Right lobe of liver (tissue), 6 donors: ENCODE measurements around the gene C1orf87. TPM values are rescaled to one million over a fixed set of nuclear protein-coding genes. Genes with fewer than 3 reads are reported as not detected.

Experiments used
- ATAC-seq, 4 donors: fragments of 200-7000 bp; cut with Tn5 transposase; one replicate each; pipeline ENCODE4 v1.9.1; 2020; ENCODE audit warnings: mild to moderate bottlenecking in 4 of 4, moderate library complexity in 4 of 4
- DNase-seq, 3 donors: peaks; one replicate each; pipeline ENCODE4 v3.0.0-alpha.2; 2020
- H3K27ac ChIP-seq, 3 donors: fragments of 200-600 bp; one replicate each; pipeline ENCODE4 v1.8.0; 2022
- H3K27me3 ChIP-seq, 2 donors: fragments of 200-600 bp; one replicate each; pipeline ENCODE4 v1.8.0; 2022
- H3K36me3 ChIP-seq, 4 donors: fragments of 200-600 bp; sonication (generic) in 1 of 4; one replicate each; pipeline versions ENCODE4 v1.5.1 to v1.8.0; 2017 to 2022; ENCODE audit warnings: control low read depth in 1 of 4
- H3K4me1 ChIP-seq, 4 donors: fragments of 200-600 bp; sonication (generic) in 1 of 4; one replicate each; pipeline versions ENCODE4 v1.5.1 to v1.8.0; 2017 to 2022; ENCODE audit warnings: control low read depth in 1 of 4
- H3K4me3 ChIP-seq, 3 donors: fragments of 200-600 bp; one replicate each; pipeline ENCODE4 v1.8.0; 2022
- H3K9me3 ChIP-seq, 4 donors: fragments of 200-600 bp; sonication (generic) in 1 of 4; one replicate each; pipeline versions ENCODE4 v1.5.1 to v1.8.0; 2017 to 2022; ENCODE audit warnings: control low read depth in 1 of 4
- CTCF ChIP-seq, 4 donors: fragments of 200-600 bp in 3 of 4; fragments of 450-650 bp in 1 of 4; IDR thresholded peaks; one replicate each; pipeline versions ENCODE4 v1.5.1 to v1.8.0; 2016 to 2022; ENCODE audit warnings: antibody characterized with exemption in 4 of 4, mild to moderate bottlenecking in 2 of 4
- POLR2A ChIP-seq: fragments of 450-650 bp; IDR thresholded peaks from one replicate; pipeline ENCODE4 v1.6.1; 2017; ENCODE audit warnings: antibody characterized with exemption, mild to moderate bottlenecking
- WGBS: methylation state at CpG from one replicate; pipeline ENCODE4 v1.1.6; 2018; ENCODE audit warnings: low coverage, low lambda C conversion rate; ENCODE audit not compliant: insufficient coverage; ENCODE audit errors: missing lambda C conversion rate; 5-methylcytosine and 5-hydroxymethylcytosine counted together
- intact Hi-C, 2 donors: fragments of 100-400 bp; cut with DNase I; formaldehyde crosslinking; loops; one replicate each; pipeline versions ENCODE4 v1.11.2 to v1.14.1; 2022
- total RNA-seq, 6 experiments: library from RNA; depleted of rRNA in 2 of 6; stranded (reverse); fragments of >200 nt in 2 of 6; fragmentation: NEBNext Ultra II Directional in 3 of 6; extraction: Animal tissue kit (Norgen Biotek cat#: 25700) in 3 of 6; gene quantifications; one replicate each; pipeline versions ENCODE4 v1.1.0 to v1.2.4, GENCODE V29; 2016 to 2023
- donor health status: DM: no; HTN: yes; CAD: no.
- donor health status: DM: no; HTN: no; CAD: no.
- donor health status: DM: no; HTN: no; CAD: no.
- donor health status: DM: no; HTN: yes; CAD: no.
- donor health status: DM: no; HTN: yes; CAD: no.

The C1orf87 gene
- total RNA-seq, 6 experiments from 2014 or later, result not detected

- no peak for DNase-seq
- H3K4me1 ChIP-seq, result no peaks in the 10 kb centered on the region
Measured at GRCh38 chr1:60044881-60045280, 28.7 kb downstream of the C1orf87 start.

GRCh38 chr1:60041783-60042182 lies 31.8 kb downstream of the C1orf87 start:
- TF ChIP-seq POLR2A (no peak), CTCF (IDR thresholded peaks at IDR 0.05) (no peak)
- Histone ChIP-seq H3K4me3 (no peak overlapping the region), H3K36me3 (no peaks in the 10 kb centered on the region), H3K4me1 (no peaks in the 10 kb centered on the region), H3K9me3 (no peaks in the 10 kb centered on the region), H3K27ac (no peak overlapping the region), H3K27me3 (no peaks in the 10 kb centered on the region)
- intact Hi-C loops, result no loop called here
- WGBS, result 49% methylated on average over 2 of the region's 2 CpGs
- ATAC-seq, result no peak
- no peak for DNase-seq

More at GRCh38 chr1:60044881-60045280, 28.7 kb downstream of the C1orf87 start:
- intact Hi-C loops, result no loop called here
- TF ChIP-seq CTCF (IDR thresholded peaks at IDR 0.05), result no peak
- TF ChIP-seq POLR2A, result no peak
- Histone ChIP-seq H3K36me3 (no peaks in the 10 kb centered on the region), H3K4me3 (no peak overlapping the region), H3K9me3 (no peaks in the 10 kb centered on the region), H3K27ac (no peak overlapping the region), H3K27me3 (no peaks in the 10 kb centered on the region)
- ATAC-seq, result no peak

GRCh38 chr1:60037669-60038068 lies 35.9 kb downstream of the C1orf87 start:
- no peak for TF ChIP-seq POLR2A
- no peak for TF ChIP-seq CTCF (IDR thresholded peaks at IDR 0.05)
- no peak for DNase-seq
- H3K4me1 ChIP-seq, result no peaks in the 10 kb centered on the region
- H3K27me3 ChIP-seq, result no peaks in the 10 kb centered on the region
- intact Hi-C loops, result no loop called here
- no peaks in the 10 kb centered on the region for H3K9me3 ChIP-seq
- ATAC-seq, result no peak
- no peak overlapping the region for H3K4me3 ChIP-seq
- 73% methylated on average over 1 of the region's 1 CpG for WGBS
- H3K27ac ChIP-seq, result no peak overlapping the region
- H3K36me3 ChIP-seq, result no peaks in the 10 kb centered on the region

GRCh38 chr1:60036856-60037460 lies 36.6 kb downstream of the C1orf87 start:
- H3K4me1 ChIP-seq, result no peaks in the 10 kb centered on the region
- H3K4me3 ChIP-seq, result no peak overlapping the region
- intact Hi-C loops, result no loop called here
- H3K27ac ChIP-seq, result no peak overlapping the region
- 63% methylated on average over 6 of the region's 6 CpGs for WGBS
- no peaks in the 10 kb centered on the region for H3K9me3 ChIP-seq
- DNase-seq (no peak), ATAC-seq (no peak)
- no peaks in the 10 kb centered on the region for H3K27me3 ChIP-seq
- H3K36me3 ChIP-seq, result no peaks in the 10 kb centered on the region
- no peak for TF ChIP-seq CTCF (IDR thresholded peaks at IDR 0.05)
- no peak for TF ChIP-seq POLR2A

- H3K4me3 ChIP-seq, result no peak overlapping the region
- 50% methylated on average over 2 of the region's 2 CpGs for WGBS
- DNase-seq, result no peak
- no peaks in the 10 kb centered on the region for H3K4me1 ChIP-seq
- TF ChIP-seq CTCF (IDR thresholded peaks at IDR 0.05) (no peak), POLR2A (no peak)
- no peaks in the 10 kb centered on the region for H3K9me3 ChIP-seq
- H3K27me3 ChIP-seq, result no peaks in the 10 kb centered on the region
- intact Hi-C loops, result no loop called here
- no peaks in the 10 kb centered on the region for H3K36me3 ChIP-seq
- ATAC-seq, result no peak
- no peak overlapping the region for H3K27ac ChIP-seq
Measured at GRCh38 chr1:60035921-60036320, 37.6 kb downstream of the C1orf87 start.
